GM21717 (cell line): ENCODE measurements around the gene GRM8.

Source experiments
- ATAC-seq: cut with Tn5 transposase; IDR thresholded peaks from one replicate; pipeline ENCODE4 v1.9.1; 2021; ENCODE audit warnings: mild to moderate bottlenecking, moderate library complexity; ENCODE audit not compliant: unreplicated experiment

The GRM8 gene

GRCh38 chr7:126569402-126569801 lies 683.3 kb downstream of the GRM8 start:
- ATAC-seq, result peak; percentile 70

DNA sequence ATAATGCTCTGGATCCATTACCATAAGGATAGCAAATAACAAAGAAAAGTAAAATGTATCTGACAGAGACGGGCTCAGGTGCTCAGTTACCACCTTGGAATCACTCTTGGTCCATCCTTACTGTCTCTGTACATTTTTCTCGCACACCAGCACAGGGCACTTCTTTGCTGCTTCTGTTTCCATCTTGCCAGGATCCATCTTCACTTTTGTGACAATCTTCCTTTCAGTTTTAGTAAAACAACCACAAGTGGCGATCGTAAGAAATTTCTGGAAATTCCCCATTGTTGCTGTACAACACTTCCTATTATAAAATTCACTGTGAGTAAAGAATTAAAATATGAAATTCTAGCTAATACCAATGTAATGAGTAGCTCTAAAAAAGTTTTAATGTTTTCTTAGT lies 695.5 kb downstream of the GRM8 start:
- ATAC-seq, result peak; percentile 61

DNA sequence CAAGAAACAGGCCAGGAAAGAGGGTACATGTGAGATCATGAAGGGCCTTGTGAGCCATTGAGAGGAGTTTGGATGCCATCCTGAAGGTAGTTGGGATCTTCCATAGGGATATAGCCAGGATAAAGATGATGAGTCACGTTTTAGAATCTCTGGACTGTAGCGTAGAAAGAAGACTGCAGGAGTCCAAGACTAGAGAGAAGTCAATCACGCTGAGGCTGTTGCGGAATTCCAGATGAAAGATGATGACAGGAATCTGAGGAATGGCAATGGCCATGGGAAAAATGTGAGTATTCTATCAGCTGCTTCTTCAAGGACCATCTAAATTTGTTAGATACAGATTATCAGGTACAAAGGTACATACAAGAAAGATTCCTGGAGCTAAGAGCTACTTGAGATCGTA lies 711.3 kb downstream of the GRM8 start:
- no peak for ATAC-seq

- ATAC-seq, result no peak
Observed at GRCh38 chr7:126535176-126535575, 717.6 kb downstream of the GRM8 start.

DNA sequence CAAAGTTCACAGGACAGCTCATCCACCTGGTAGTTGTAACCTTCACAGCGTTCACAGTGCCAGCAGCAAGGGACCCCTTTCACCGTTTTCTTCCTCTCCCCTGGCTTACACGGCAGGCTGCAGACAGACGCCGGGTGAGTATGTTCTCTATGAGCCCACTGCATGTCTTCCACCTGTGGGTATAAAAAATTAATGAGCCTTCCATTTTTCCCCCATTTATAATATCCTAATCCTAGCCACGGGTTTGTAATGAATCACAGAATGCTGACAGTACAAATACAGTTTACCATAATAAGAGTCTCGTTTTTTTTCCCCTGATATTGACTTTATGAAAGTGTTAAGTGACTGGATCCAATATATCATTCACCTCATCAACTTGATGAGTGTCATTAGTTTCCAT lies 719.0 kb downstream of the GRM8 start:
- no peak for ATAC-seq

DNA sequence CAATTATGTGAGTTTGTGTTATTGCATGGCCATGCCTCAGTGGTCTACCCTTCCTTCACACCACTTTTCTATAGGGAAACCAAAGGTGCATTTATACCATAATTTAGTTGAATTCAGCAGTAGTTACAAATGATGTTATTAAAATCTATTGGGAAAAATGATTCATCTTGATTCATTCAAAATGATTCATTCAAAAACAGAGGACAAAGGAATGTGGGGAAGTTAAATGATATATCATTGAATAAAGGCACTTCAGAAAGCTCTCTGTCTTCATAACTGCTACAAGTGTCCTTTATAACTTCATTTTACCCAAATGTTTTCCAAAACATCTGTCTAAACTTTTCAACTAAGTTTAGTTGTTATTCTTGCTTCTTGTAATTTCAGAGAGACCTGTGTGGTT lies 722.9 kb downstream of the GRM8 start:
- ATAC-seq, result no peak

DNA sequence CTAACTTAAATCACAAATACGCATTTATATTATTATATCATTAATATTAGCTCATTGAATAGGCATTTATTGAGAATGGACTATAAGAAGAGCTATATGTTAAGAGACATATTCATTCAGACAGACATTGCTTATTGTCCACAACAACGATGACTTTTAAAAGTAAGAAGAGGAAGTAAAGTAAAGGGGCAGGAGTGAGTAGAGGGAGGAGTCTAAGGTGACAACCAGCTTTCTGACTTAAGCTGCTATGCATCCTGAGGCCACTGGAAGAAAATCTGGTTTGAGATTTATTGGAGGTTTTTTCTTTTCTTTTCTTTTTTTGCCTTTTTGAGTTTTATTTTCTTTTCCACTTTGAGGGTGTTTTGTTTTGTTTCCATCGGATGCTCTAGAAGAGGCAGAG lies 723.5 kb downstream of the GRM8 start:
- ATAC-seq, result peak; percentile 49

DNA sequence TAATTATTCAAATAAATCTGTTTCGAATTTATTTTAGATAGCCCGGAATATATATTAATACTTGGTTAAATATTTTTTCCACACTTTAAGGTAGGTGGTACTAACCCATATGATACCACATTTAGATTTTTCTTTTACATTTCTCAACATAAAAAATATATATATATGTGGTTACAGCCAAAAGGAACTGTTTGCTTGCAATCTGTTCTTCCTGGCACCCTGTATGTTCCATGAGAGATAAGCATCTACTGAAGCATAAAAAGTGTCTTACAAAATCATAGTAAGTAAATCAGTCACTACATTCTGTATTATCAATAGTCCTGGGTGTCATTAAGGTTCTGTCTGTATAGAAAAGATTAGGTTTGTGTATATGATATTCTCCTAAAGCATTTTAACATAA lies 726.8 kb downstream of the GRM8 start:
- ATAC-seq, result no peak

GRCh38 chr7:126524967-126525366 lies 727.8 kb downstream of the GRM8 start:
- ATAC-seq, result no peak

DNA sequence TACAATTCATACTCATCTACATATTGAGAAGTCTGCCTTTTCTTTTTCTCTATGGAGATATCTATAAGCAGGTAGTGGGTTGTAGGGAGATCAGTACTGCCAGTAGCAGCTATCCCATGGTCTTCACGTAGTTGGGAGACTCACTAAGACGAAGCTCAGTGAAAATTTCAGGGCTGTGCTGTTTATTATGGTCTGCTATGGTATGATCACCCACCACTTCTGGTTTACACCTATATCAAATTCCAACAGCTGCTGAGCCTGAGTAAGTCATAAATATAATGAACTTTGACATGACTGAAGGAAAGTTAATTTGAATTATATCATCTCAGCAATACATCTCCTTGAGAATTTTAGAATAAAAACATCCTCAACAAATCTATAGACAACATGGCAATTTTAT lies 741.7 kb downstream of the GRM8 start:
- ATAC-seq, result no peak

DNA sequence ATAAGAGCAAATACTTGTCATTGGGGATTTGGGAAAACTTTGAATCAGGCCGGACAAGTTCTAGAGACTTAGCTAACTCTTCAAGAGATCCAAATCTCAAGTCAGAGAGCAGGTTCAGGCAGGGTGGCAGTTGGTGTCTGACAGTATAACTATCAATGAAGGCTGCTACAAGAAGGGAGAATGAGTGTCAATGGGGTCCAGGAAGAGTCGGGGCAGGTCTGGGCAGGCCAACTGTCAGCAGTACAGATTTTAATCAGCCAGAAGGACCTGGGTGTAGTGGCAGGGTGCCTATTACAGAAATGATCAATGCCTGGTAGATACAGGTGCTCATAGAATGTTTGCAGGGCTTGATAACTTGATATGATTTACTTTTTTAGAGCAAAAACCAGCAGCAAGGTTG lies 751.1 kb downstream of the GRM8 start:
- peak; percentile 82 for ATAC-seq

- ATAC-seq, result no peak
Observed at GRCh38 chr7:126499481-126499880, 753.3 kb downstream of the GRM8 start.

DNA sequence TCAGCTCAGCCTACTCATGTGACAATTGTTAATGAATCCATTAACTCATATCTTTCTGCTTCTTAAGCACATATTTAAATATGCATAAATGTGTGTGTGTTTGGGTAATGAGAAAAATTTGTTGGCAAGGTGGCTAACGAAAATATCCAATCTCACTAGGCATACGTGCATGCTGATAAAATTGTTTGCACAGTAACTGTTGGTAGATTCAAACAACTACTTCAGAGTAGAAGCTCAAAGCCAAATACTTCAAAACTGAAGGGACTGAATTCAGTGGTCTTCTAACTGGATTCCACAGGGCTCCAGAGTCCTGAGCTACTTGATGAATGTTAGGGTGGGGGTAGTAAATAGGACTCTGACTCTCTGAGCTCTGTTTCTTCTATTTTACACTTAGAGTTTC lies 757.0 kb downstream of the GRM8 start:
- no peak for ATAC-seq

DNA sequence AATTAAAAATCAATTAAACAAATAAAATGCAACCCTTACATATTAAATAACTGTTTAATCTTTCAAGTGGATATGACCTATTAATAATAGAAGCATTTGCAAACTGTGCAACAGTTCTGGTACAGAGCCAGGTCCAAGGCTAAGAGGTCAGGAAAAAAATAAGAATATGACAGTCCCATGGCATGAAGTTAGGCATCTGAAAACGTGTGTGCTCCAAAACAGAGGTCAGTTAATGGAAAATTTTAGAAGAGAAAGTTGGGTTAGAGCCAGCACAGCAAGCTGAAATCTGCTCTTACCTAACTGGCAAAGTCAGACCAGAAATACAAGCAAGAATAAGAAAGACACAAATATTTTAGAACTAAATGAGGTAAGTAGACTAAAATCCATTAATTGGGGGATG lies 757.7 kb downstream of the GRM8 start:
- ATAC-seq, result no peak

GRCh38 chr7:126493801-126494200 lies 758.9 kb downstream of the GRM8 start:
- ATAC-seq, result no peak

GRCh38 chr7:126489874-126490273 lies 762.9 kb downstream of the GRM8 start:
- ATAC-seq, result no peak

DNA sequence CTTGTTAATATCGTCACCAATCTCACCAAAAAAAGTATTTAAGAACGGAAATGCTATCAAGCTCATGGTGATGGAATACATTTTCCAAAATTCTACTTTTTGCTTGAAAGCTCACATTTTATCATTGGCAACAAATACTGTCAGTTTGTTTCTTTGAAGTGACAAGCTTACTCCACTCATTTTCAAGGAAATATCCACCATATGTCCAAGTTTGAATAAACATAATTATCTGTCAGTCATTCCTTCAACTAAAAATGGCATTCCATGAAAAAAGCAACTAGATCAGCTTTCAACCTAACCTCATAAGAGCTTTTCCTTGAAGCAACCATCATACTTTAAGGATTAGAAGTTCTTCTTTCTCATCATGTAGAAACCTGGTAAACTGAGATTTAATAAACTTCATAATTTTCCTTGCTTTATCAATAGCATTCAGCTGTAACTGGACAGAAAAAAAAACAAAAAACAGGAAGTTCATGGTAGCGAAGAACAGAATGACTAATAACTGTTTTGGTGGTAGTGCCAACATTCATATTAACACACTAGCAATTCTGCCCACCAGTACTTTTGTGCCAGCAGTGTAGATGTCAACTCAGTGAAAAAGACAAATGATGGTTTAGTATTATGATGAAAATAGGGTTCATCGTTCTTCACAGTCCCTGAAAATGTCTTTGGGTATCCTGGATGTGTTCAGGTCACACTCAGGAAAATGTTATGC lies 764.9 kb downstream of the GRM8 start:
- ATAC-seq, result no peak

DNA sequence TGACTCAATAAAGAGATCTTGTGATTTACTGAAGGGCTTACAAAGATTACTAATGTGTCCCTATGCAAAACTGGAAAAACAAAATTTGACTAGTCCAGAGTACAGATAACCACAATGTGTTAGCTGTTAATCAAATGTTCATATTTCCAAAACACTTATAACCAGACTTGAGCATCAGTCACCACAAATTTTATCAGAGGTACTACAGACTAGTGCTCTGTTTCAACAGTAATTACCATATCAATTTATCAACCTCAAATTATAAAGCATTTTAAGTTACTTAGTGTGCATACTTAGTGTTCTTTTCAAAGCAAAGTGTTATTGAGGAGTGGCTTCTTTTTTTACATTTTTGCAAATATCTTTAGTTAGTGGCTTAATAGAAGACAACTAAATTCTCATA lies 765.9 kb downstream of the GRM8 start:
- no peak for ATAC-seq

DNA sequence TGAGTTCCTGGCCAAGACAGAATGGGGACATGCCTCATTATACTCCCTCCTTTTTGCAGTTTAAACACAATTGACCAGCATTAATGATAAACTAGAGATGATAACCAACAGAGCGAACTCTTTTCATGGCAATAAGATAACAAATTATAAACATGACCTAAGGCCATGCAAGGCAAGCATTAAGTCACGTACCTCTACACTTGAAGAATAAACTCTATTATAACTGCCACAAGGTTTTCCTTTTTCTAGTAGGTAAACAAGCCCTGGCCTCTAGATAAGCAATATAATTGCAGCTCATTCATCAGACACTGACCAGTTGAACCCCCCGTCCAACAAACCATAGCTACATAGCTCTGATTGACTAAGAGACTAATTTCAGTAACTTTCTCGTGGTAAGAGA lies 767.0 kb downstream of the GRM8 start:
- no peak for ATAC-seq

DNA sequence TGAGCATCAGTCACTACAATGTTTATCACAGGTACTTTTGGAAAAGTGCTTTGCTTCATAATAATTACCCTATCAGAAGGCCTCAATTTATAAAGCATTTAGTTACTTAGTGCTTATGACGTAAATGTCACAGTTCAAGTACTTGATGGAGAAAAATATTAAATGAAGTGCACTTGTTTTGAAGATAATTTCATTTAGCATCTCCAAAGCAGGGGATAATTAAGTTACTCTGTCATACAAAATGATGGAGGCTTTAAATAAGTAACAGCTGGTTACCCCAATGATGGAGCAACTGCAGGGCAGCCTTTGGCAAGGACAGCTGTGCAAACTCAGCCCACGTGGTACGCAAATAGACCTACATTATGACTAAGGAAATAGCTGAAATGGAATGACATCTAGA lies 768.8 kb downstream of the GRM8 start:
- no peak for ATAC-seq

DNA sequence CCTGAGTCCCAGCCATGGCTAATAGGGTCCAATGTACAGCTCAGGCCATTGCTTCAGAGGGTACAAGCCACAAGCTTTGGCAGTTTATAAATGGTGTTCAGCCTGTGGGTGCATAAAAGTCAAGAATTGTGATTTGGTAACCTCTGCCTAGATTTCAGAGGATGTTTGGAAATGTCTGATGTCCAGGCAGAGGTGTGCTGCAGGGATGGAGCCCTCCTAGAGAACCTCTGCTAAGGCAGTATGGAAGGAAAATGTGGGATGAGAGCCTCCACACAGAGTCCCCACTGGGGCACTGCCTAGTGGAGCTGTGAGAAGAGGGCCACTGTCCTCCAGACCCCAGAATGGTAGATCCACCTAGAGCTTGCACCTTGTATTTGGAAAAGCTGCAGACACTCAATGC lies 779.9 kb downstream of the GRM8 start:
- no peak for ATAC-seq

DNA sequence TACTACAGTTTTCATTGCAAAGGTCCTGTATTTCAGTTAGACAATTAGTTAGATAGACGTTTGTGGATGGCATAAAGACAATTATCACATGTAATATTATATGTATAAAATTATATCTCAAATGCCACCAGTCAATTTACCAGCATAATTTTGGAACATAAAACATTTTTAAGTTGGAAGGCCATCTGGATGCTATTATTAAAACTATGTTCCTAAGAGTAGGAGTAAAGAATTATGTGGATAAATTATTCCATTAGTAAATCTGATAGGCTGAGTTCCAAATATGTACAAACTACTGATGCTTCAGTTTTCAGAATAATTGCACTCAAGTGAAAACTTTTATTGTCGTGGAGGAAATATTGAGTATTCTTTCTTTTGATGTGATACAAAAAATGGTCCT lies 790.3 kb downstream of the GRM8 start:
- no peak for ATAC-seq

- ATAC-seq, result no peak
Observed at GRCh38 chr7:126460664-126461063, 792.1 kb downstream of the GRM8 start.
